Stimulated activated CD4-positive, alpha-beta T cell treated with anti-CD3 and anti-CD28 coated beads, Interleukin-12 subunit alpha, Interleukin-12 subunit beta, amount 100 ng/mL, for 4 hours (primary cell): ENCODE results near the gene JADE2.
"Not testable (repeated sequence)": the region's sequence is repeated elsewhere in the genome, so short reads cannot be mapped to it uniquely, and the experiment has no call there.

ENCODE experiments used
- DNase-seq: peaks from one replicate; pipeline ENCODE4 v3.0.0-alpha.2; 2020

JADE2 gene

DNA sequence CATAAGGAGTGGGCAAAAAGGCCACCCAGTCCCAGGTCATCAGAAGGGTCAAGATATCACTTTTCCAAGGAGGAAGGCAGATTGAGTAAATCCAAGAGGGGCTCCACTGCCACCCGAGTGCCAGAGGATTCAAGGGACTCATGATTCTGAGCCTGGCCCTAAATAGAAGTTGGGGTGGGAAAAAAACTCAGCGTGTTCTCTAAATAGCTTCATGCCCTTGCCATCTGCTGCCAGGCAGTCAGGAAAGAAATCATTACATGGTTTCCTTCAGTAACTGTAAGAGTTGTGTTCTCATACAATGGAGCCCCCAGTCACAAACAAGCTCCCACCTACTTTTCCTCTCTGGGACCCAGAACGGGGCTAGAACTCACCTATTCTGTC is 70.0 kb downstream of the JADE2 start:
- no peak for DNase-seq

DNA sequence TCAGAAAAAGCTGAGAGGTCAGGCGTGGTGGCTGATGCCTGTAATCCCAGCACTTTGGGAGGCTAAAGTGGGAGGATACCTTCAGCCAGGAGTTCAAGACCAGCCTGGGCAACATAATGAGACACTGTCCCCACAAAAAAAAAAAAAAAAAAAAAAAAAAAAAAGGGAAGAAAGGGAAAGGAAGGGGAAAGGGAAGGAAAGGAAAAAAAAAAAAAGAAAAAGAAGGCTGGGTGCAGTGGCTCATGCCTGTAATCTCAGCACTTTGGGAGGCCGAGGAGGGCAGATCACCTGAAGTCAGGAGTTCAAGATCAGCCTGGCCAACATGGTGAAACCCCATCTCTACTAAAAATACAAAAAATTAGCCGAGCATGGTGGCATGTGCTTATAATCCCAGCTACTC is 74.3 kb downstream of the JADE2 start:
- DNase-seq = not testable (repeated sequence)

DNA sequence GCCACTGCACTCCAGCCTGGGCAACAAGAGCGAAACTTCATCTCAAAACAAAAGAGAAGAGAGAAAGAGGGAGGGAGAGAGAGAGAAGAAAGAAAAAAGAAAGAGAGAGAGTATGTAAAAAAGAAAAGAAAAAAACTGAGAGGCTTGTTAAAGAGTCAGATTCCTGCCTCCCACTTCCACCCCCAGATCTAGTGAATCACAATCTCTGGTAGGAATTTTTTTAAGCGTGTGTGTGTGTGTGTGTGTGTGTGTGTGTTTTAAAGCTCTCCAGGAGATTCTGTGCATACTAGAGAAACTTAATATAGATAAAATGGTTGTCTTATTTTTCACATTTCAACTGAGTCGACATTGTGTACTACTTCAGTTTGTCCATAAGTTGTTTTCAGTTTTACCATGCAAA is 75.1 kb downstream of the JADE2 start:
- no peak for DNase-seq

DNA sequence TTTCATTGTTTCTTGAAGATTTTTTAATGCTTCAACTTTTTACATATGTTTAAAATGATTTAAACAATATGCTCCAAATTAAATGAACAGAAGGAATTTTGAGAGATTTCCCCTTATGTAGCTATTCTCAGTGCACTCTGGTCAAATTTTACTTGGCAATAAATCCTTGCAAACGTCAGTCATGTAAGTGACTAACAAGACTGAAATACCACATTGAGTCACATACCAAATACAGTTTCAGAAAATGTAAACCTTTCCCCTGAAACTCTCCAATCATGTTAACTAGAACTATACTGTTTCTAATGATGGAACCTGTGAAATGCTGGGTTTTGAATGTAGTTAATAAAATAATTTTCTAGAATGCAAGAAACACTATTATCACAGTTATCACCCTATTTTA is 77.6 kb downstream of the JADE2 start:
- DNase-seq = no peak

DNA sequence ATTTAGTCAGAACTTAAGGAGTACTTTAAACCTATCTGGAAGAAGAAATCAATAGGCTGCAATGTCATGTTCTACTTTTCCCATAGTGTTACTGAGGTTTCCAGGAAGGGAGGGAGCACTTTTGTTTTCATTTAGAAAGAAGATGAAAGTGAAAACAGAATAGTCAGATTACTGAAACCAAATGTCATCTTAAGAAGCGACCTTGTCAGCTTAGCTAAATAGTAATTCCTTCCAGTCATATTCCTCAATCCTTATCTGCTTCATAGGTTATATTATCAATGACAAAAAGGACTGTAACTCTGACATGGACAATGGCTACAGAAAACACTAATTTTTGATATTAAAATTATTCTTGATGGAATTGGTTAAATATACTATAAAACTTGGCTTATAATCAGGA is 79.4 kb downstream of the JADE2 start:
- no peak for DNase-seq

DNA sequence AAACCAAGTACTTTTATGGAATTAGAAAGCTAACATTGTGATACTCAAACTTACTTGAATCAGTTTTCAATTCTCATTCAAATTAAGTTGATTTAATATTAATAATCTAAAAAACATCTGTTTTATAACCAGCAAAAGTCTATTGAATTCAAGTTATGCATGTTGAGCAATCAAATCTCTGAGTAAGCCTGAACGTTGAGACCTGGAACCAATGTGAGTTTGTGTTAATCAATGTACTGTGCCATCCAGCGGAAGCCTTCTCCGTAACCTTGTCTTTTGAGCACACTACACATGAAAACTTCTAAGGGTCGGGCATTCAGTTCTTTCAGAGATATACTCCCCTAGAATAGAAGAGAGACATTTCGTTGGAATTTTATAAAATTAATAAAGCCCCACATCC is 81.3 kb downstream of the JADE2 start:
- DNase-seq = no peak

DNA sequence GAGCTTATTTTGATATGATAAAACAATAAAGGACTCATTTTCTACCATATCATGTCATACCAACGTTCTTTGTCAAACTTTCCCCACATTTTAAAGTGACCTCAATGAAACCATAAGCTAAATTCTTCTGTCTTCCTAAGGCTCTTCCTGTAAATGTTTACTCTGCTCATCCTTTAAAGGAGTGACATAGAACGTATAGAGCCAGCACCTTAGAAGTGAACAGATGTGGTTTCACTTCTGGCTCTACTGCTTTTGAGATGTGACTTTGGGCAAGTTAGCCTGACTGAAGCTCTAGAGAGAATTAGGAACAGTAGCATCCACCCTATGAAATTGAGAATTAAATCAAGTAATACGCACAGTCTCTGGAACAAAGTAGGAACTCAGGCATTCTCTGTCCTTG is 83.1 kb downstream of the JADE2 start:
- no peak for DNase-seq

DNA sequence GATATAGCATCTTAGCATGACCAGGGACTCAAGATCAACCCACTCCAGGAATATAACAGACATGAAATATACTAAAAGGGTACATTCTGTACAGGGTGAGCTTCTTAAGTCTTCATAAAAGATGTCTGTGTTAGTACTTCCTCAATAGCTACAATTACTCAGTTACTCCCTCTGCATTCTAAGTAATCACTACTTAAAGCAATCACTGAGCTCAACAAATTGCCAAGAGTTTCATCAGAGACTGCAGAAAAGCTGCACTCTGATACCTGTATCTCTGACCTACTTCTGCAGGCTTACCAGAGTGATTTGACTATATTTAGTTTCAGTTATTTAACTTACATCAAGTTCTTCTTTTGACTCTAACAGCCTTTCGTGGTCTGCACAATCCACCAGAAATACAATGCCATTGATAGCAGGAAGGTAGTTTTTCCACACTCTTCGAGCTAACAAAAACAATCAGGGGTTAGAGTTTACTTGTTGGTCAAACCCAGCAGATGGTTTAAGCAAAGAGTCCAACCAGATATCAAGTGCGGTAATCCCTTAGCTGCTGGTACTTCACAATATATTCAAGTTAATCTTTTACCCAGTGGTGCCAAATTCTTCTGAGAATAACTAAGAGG is 83.9 kb downstream of the JADE2 start:
- DNase-seq = no peak

DNA sequence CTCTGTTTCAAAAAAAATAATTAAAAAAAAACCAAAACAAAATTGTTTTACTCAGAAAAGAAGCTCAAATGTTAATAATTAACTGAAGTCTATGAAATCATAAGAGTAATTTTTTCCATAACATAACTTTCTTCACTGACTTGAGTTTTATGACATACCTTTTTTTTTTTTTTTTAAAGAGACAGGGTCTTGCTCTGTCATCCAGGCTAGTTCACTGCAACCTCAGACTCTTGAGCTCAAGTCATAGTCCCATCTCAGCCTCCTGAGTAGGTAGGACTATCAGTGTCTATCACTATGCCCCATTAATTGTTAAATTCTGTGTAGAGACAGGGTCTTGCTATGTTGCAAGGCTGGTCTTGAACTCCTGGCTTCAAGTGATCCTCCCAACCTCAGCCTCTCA is 85.3 kb downstream of the JADE2 start:
- DNase-seq = no peak

DNA sequence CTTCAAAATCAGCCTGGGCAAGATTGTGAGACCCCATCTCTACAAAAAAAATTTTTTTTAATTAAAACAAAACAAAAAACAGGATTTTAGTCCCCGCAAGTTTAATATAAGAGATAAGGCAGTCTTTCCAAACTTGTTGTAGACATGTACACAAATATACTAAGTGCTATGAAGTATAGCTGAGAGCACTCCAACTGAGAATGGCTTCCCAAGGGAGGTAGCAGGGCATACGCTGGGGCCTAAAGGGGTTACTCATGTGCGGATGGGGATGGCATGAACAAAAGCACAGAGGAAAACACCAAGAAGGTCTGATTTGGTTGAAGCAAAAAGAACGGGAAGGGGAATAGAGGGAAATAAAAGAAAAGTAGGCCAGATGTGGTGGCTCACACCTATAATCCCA is 86.0 kb downstream of the JADE2 start:
- no peak for DNase-seq

DNA sequence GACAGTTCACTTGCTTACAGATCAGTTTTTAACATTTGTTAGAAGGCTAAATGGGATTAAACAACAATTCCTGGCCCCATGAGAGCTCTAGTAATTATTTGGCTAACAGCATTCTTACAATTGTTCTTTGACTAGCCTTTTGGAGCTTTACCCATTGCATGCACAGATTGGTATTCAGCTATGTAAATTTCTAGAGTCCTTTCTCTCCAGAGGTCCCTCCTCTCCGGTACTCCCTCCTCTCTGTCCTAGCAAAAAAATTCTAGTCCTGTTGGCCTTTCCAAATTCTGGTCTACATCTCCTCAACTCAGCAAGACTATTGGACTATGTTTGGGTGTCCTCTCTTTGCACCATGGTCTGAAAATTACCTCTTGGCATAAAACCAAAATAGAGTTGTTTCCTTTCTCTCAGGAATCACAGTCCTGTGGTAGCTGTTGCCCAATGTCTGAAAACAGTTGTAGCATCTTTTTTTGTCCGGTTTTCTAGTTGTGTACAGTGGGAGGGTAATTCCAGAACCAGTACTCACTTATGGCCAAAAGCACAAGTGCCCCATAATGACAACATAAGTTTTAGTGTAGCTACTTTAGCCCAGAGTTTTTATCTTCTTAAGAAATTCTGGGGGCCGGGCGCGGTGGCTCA is 89.1 kb downstream of the JADE2 start:
- DNase-seq = no peak

DNA sequence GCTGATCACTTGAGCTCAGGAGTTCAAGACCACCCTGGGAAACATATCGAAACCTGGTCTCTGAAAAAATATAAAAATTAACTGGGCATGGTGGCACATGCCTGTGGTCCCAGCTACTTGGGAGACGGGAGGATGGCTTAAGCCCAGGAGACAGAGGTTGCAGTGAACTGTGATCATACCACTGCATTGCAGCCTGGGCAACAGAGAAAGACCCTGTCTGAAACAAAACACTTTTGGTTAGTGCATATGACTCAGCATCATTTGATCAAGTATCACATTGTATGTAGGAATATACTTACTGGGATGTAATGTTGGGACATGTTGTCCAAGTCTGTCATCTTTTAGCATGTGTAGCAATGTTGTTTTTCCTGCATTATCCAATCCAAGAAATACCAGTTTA is 95.2 kb downstream of the JADE2 start:
- DNase-seq = no peak

DNA sequence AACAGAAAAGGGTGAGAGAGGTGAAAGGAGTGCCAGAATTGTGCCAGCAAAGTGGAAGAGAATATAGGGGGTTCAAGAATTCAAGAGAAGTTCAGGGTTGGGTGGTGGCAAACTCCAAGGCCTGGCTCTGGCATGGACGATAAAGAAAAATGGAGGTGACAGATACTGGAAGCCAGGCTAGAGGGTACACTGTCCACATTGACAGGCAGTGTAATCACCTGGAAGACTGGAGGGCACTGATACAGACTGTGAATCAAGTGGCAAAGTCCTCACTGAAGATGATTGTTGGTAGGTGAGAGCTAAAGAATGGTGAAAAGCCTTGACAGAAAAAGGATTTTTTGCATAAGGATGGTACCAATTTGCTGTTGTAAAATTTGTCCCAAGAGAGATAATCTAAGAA is 100.1 kb downstream of the JADE2 start:
- DNase-seq = no peak

DNA sequence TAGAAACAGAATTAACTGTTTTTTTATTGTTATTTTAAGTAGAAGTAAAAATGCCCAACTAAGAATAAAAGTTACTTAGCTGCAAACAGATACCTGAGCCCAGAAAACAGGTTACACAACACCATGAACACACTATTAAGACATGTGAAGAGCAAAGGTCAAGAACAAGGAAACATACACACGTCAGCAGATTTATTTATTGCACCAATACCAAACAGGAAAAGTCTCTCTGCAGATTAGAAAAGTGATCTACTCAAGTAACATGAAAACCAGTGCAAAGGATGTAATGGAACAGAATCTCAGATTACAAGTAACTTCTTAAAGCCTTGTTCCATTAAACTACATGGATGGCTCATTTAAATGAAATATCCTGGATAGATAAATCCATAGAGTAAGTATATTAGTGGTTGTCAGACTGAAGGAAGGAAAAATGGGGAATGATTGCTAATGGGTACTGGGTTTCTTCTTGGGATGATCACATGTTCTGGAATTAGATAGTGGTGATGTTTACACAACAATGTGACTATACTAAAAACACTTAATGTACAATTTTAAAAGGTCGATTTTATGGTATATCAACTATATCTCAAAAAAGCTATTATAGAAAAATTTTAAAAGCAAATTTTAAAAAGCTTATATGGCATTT is 101.0 kb downstream of the JADE2 start:
- DNase-seq = no peak
